GM18508 (cell line): ENCODE data around the gene KCND2.
A peak's percentile ranks its signal among the peaks of the same experiment; 100 is the strongest.
"Not testable (repeated sequence)": the region's sequence is repeated elsewhere in the genome, so short reads cannot be mapped to it uniquely, and the experiment has no call there.

Experiments used
- ATAC-seq: cut with Tn5 transposase; IDR thresholded peaks from one replicate; pipeline ENCODE4 v1.9.1; 2021; ENCODE audit warnings: moderate number of reproducible peaks; ENCODE audit not compliant: insufficient read depth, unreplicated experiment

KCND2 gene

DNA sequence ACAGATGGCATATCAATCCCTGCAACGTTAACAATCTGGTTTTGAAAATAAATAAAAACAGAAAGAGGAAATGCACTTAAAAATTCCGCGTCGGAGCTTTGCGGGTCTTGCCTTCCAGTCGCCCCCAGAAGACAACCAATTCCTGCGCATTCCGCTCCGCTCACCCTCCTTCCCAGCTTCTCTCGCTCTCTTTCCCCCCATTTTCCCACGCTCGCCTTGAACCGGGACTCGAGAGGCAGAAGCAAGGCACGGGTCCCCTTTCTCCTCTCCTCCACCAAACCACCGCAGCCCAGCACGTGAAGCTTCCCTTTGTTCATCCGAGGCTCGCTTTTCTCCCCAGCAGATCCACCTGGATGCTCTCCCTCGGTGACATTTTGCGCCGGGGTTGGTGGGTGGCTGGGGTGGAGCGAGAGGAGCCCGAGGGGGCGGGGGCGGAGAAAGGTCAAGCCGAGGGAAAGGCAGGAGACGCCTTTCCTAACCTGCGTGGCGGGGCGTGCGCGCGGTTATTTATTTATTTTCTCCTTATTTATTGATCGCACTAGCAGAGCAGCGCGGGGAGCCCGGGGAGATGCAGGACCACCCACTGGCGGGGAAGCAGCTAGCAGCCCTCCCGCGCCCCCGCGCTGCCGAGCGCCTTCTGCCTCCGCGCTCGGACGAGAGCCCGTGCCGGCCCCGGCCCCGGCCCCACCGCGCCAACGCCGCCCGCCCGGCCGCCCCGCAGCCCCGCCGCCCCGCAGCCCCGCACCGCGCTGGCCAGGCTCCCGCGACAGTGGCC, at the start of gene KCND2:
Gene KCND2, plus strand, starts transcription at position 475 of the 775 bp plus-strand sequence.
- peak; percentile 15 for ATAC-seq

DNA sequence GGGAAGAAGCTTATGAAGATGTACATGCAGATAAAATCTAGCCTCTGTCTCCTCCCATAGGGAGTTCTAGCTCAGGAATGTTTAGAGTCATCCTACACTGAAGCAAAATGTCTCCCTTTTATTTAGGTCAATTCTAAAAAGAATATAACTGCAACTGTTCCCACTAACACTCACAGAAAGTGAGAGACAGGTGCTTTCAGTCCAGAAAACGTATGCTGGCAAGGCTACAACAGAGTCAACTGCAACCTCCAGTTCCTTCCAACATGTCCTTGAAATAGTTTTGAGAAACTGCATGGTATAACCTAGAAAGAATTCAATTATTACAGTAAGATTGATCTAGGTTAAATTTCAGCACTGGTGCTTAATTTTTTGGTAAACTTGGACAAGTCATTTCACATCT, 46.8 kb upstream of the KCND2 start:
- ATAC-seq: no peak

DNA sequence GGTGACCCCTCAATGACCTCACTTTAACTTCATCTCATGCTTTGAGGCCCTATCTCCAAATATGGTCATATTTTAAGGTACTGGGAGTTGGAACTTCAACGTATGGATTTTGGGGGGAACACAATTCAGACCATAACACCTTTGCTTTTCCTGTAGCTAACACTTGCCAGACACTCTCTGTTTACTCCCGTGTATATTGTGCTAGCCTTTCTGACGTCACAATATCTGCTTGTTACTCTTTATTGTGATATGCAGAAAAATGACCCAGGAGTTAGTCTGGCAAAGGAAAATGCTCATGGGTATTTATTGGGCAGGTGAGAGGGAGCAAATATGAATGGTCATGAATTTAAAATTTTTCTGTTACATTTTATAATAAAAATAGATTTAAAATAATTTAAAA, 45.7 kb upstream of the KCND2 start:
- ATAC-seq: no peak

DNA sequence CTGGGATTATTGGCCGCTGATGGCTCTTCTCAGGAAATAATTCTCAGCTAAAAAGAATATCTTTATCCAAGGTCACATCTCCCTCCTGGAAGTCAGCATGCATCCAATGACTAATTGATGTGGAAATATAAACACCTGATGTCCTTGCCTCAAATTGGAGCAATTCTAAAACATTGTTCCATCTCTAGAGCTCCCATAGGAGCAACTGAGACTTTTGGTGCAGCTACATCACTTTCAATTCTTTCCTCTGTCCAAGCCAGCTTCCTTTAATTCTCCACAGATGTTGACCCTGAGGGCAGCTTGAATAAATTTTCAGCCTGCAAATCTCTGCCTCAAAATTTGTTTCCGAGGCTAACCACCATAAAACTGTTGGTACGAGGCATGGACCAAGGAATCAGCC, 43.9 kb upstream of the KCND2 start:
- ATAC-seq: no peak

DNA sequence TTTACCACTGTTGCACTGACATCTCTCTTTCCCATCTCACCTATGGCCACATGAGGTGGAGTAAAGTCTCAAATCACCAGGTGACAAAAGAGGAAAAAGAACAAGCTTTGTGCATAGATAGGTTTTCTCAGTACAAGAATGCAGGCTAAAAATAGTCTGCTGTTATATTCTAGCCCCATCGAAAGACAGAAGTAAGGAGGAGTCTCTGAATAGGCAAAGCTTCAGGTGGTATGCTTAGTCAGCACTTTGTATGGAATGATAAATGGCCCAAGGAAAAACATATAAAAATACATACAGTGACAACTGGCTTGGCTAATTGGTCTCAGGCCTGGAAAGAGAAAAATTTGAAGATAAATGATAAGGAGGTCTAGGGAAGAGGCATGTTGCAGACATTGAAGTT, 39.6 kb upstream of the KCND2 start:
- no peak for ATAC-seq

DNA sequence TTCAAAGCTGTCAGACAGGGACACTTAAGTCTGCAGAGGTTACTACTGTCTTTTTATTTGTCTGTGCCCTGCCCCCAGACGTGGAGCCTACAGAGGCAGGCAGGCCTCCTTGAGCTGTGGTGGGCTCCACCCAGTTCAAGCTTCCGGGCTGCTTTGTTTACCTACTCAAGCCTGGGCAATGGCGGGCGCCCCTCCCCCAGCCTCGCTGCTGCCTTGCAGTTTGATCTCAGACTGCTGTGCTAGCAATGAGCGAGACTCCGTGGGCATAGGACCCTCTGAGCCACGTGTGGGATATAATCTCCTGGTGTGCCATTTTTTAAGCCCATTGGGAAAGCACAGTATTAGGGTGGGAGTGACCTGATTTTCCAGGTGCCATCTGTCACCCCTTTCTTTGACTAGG, 32.6 kb upstream of the KCND2 start:
- ATAC-seq: not testable (repeated sequence)

DNA sequence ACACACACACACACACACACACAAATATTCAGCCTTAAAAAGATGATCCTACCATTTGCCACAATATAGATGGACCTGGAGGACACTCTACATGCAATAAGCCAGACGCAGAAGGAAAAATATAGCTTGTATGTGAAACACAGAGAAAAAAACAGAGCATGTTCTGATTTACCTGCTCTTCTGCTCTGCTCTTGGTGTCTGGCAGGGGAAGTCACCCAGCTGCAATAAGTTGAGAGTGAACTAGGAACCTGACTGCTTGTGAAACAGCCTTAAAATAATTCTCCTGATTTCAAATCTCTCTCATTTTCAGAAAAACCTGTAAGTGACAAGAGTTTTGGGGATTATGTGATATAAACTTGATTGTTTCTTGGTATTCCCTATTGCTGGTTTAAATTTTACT, 31.0 kb upstream of the KCND2 start:
- ATAC-seq: no peak

DNA sequence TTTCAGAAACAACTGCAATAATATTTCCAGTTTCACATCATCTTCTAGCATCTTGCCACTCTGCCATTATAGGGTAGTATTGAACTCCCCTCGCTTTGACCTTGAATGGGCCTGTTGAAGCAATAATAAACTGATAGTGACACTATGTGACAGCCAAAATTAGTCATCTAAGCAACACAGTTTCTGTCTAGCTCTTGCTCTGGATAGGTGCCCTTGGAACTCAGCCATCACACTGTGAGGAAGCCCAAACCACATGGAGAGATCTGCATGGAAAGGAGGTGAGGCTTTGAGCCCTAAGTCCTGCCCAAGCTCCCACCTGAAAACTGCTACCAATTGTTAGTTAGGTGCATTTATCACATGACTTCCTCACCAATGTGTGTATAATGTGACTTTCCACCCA, 18.1 kb upstream of the KCND2 start:
- no peak for ATAC-seq

DNA sequence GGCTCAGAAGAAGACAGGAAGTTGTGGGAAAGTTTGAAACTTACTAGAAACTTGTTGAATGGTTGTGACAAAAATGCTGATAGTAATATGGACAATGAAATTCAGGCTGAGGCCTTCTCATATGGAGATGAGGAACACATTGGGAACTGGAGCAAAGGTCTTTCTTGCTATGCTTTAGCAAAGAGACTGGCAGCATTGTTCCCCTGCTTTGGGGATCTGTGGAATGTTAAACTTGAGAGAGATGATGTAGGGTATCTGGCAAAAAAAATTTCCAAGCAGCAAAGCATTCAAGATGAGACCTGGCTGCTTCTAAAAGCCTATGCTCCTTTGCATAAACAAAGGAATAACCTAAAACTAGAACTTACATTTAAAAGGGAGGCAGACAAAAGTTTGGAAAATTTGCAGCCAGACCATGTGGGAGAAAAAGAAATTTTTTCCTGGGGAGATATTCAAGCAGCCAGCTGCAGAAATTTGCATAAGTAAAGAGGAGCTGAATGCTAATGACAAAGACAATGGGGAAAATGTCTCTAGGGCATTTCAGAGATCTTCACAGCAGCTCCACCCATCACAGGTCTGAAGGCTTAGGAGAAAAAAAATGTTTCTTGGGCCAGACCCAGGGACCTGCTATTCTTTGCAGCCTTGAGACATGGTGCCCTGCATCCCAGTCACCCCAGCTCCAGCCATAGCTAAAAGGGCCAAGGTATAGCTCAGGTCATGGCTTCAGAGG, 16.5 kb upstream of the KCND2 start:
- no peak for ATAC-seq

DNA sequence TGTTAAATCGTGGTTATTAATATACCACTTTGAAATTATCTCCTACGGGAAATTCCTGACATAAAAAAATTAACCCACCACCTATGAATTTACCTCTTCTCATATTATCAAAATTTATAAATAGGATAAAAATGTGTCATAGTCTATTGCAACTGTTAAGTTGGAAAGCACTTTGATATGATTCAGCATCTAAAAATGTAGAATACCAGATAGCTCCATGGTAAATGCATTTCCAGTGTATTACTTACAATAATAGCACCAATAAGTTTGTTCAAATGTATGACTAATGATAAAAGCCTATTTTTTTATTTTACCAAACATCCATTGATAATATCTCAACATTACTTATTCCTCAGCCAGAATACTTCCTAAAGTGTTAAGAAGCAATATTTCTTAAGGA, 13.6 kb upstream of the KCND2 start:
- ATAC-seq: no peak

DNA sequence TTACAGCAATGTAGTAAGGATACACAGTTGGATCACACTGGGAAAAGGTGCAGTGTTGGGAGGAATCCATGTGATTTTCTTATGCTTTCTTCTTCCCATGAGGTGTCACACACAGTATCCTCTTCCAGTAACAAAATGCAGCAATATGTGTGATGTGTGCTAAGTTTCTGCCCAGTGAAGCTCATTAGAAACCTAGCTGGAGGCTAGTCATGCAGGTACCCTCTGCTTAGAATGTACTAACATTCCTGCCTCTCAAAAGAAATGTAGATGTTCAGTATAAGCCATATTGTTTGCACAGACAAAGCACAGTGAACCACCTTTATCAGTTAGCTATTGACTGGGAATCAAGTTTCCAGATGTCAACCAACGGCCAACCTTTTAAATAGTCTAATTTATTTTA, 12.9 kb upstream of the KCND2 start:
- ATAC-seq: no peak

DNA sequence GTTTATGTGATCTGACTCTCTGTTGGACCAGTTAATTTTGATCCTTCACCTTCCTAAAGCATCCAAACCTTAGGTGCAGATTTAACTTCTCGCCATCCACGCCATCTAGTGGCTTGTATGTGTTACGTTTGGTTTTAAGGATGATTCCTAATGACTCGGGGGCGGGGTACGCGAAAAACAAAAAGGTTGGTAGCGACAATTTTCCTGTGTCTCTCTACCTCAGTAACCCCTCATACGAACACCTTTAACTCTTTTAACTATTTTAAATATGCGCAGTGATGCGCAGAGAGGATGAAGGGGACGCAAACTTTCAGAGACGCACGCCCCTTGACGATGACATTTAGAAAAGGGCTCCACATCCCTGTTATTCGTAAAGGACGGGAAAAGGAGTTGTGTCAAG, 714 bp upstream of the KCND2 start:
- ATAC-seq: peak; percentile 42

DNA sequence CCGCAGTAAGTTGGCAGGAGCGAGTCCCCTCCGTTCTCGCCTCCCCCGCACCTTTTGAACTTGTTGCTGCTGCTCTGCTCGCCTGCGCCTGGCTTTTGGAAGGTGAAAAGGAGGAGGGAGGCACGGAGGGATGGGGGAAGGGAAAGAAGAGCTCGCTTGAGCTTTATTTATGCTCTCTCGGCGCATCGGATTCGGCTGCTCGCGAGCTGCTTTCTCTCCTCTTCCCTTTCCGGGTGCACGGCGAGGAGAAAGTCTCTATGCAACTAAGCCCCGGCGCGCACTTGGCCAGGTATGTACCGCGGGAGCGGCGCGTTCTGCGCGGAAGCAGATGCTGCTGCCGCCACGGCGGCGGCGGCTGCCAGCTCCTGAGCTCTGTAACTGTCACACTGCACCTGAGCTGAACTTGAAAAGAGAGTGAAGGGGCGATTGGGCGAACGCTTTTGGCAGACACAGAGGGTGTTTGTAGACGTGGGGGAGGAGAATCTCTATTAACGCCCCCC, 551 bp downstream of the KCND2 start:
- peak; percentile 44 for ATAC-seq

DNA sequence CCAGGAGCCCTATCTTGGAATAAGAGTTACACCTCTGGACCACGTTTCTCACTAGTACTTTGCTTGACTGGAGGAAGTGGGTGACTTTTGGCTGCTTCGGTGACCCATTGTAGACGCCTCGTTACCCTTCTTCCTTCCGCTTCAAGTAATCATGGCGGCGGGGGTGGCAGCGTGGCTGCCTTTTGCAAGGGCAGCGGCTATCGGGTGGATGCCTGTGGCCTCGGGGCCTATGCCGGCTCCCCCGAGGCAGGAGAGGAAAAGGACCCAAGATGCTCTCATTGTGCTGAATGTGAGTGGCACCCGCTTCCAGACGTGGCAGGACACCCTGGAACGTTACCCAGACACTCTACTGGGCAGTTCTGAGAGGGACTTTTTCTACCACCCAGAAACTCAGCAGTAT, 1.5 kb downstream of the KCND2 start:
- no peak for ATAC-seq

DNA sequence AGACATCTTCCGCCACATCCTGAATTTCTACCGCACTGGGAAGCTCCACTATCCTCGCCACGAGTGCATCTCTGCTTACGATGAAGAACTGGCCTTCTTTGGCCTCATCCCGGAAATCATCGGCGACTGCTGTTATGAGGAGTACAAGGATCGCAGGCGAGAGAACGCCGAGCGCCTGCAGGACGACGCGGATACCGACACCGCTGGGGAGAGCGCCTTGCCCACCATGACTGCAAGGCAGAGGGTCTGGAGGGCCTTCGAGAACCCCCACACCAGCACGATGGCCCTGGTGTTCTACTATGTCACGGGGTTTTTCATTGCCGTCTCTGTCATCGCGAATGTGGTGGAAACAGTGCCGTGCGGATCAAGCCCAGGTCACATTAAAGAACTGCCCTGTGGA, 1.9 kb downstream of the KCND2 start:
- ATAC-seq: no peak

DNA sequence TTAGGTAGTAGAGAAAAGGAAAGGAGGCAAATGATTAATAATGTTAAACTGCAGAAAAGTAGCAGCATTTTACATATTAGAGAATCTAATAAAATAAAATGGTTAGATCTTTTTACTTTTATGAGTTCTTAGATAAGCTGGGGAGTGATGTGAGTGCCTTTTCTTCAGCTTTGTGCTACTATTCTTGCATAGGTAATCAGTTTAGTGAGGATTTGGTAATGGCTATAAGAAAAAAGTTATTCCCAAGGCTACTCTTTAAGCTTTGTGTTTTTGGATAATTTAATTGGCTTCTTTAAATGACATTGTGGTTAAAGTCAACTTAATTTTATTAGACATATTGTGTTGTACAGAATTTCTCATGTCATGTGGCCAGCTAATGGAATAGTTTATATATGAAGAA, 3.7 kb downstream of the KCND2 start:
- ATAC-seq: no peak

DNA sequence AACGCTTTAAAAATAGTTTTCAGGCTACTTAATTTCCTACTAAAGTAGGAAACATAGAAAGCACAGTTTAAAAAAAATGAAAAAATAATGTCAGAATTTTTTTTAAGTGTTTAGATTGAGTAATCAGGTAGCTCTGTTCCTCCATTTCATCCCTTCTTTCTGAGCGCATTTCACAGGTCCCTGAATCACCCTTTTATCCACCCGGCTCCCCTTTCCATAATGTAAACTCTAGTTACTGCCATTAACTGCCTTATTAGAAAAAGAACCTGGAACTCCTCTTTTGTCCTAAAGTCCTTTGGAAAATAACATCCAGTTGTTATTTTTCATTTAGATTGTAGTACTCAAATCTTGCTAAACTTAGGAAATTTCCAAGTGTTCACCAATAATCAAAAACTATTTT, 5.8 kb downstream of the KCND2 start:
- no peak for ATAC-seq

DNA sequence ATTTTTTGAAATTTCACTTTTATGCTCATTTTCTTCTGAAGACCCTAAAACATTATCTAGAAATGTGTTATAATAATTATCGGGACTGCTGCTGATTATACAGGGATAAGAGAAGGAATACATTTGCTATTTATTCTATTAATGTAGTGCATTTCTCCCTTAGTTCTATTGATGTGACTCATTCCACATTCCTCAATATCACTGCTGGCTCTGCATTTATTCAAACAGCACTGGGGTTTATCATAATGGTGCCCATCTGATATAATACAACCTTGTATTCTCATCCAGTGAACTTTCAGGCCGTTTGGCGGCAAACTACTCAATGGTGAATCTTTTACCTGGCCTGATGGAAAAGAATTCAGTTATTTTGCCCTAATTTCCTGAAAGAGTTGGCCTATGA, 7.8 kb downstream of the KCND2 start:
- ATAC-seq: no peak

DNA sequence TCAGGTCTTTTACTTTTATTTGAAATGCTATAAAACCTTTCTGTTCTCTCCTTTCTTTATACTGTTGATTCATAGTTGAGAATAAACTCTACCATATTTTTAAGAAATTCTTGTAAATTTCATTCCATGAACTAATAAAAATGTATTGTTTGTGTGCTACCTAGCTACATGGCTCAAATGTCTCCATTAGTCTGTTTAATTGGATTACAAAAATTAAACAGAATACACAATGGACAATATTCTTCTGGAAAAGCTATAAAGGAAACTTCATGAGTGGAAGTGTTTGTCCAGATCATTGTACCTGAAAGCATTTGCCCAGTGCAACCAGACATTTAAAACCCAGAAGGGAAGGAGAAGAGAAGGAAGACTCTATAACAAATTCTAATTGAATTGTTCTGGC, 20.1 kb downstream of the KCND2 start:
- ATAC-seq: no peak

DNA sequence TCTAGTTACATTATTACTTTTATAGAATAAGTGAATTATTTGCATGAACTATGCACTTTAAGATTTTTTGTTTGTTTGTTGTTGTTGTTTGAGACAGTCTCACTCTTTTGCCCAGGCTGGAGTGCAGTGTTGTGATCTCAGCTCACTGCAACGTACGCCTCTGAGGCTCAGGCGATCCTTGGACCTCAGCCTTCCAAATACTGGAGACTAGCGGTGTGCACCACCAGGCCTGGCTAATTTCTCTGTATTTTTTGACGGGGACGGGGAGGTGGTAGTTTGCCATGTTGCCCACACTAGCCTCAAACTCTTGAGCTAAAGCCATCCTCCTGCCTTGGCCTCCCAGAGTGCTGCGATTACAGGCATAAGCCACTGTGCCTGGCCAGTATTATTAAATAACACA, 29.2 kb downstream of the KCND2 start:
- no peak for ATAC-seq

DNA sequence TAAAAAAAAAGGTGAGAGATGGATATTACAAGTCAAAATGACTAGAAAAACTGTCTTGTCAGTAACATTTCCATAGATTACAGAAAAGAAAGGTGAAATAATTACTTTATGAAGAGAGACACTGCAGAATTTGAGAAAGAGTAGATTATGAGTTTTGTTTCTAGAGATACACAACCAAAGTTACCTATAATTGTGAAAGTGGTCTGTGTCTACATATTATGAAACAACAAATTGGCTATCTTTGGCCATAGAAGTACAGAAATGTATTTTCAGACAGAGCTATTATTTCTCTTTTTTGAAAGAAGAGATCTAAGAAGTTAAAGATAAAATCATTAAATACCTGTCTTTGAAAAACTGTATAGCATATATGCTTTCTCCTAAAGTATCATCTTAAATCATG, 30.1 kb downstream of the KCND2 start:
- ATAC-seq: no peak

DNA sequence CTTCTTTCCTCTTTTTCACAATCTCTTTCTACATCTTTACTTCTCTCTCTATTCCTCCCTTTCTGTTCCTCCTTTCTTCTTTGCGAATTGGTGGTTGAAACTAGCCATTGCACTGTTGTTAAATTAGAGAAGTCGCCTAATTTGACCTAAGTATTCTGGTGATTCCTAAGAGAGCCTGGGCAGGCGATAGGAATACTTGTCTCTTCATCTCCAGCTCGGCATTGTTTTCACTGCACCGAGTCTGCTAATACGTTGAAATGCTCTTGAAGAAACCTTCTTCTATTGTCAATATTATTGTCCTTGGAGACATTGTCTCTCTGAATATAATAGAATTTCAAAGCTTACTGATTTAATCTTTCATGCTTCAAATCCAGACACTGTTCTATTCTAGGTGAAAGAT, 31.7 kb downstream of the KCND2 start:
- no peak for ATAC-seq
